NCI-H187 (cell line): ENCODE data around the gene SYMPK.

Source experiments
- DNase-seq, 2 experiments: peaks; one replicate each; lab custom pipeline; 2025; lab: John Stamatoyannopoulos, UW

The SYMPK gene

DNA sequence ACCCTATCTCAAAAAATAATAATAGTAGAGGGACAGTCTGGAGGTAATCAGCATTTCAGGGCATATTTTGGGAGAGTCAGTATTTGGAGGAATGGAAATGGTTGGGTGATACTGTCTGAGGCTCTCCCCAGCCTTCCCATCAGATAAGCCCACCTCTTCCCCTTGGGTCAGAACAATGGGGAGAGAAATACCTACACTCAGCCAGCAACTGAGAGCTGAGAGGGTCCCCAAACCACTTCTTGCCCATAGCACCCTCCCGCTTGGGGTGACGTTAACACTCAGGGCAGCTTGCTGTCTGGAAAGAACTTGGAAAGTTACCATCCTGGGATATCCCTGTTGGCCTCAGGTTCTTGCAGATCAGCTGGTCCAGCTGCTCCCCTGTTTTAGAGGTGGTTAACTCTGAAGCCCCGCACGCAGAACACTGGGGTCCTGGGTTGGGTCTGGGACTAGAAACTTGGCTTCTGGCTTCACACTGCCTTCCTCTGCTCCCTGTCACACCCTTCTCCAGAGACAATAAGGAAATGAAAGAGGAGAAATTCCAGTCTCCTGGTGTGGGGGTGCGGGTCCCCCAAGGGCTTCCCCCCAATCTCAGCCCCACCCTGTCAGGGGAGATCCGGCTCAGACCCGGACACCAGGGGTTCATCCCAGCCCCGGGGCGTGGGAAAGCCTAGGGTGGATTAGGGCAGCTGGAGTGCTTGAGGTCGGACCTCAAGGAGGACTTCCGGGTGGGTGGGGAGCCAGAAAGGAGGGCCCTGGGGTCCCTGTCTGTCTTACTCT is 3.6 kb upstream of the SYMPK start:
- DNase-seq = no peak

DNA sequence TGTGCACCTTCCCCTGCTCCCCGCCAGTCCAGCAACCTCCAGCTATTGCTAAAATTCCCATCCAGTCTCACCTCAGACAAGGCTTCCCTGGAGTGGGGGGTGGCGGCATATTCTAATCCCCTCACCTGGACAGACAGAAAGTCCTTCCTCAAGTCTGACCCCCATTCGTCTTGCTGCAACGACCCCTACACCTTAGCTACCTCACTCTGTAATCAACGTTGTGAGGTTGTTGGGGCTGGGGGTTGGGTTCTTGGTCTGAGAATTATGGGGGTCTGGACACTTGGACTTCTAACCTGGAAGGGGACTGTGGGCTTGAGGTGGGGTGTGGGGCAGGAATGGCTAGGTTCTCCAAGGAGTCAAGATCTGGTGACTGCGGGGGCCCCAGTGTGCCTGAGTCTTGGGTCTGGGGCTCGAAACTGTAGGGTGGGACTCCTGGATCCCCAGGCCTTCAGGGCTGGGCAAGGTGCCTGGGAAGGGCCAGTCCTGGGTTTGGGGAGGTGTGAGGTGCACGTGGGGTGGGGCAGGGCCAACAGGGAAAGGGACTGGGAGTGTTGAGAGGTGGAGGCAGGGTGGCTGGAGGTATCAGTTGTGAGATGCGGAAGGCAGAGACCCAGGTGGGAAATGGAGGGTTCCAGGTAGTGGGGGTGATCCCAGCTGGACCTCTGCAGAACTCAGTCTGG is 2.5 kb upstream of the SYMPK start:
- DNase-seq = no peak

DNA sequence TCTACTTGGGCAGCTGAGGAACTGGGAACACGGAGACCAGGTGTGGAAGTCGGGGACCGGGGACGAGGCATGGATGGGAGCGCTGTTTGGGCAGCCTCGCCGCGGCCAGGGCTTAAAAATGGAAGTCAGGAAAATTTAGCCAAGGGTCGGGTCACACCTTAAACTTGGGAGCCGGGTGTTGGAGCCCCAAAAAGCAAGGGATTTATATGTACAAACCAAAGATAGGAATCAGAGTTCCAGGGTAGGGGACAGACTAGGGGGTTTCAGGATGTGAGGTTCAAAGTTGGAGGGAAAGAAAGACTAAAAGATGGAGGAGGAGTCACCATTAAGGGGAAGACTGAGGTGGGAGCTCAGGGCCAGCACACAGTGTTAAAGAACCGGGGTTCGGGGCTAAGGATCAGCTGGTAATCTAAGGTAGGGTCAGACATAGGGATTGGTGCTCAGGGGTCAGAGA is 1.7 kb upstream of the SYMPK start:
- DNase-seq = no peak

DNA sequence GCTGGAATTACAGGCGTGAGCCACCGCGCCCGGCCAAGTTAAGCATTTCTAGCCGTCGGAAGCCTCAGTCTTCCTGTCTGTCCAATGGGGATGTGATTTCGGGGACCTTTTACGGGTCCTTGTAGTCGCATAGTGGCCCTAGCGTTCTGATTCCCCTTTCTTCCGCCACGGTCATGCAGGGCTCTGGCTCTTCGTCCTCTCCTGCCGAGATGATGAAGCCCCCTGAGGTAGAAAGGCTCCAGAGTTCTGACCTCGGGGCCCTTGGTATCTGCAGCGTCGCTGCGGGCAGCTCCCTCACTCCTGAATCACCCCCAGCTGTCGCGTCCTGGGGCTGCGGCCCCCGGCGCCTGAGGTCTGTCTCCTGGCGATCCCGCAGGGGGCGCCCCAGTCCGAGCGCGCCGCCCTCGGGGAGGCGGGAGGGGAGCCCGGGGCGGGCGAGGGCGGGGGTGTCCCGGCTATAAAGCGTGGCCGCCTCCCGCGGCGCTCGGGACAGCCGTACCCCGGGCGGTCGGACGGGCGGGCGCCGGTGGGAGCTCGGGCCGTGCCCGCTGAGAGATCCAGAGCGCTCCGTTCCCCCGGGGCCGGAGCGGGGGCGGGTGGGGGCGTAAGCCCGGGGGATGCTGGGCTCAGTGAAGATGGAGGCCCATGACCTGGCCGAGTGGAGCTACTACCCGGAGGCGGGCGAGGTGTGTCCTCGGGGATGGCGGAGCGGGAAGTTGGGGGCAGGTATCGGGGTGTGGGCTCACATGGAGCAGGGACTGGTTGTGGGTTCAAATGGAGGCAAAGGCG is 1.1 kb upstream of the SYMPK start, which contains the start of gene FOXA3:
Gene FOXA3 (plus strand): TSS at position 487 of the 789 bp plus-strand sequence. CDS start 131 bp downstream, at position 618.
- DNase-seq = no peak

DNA sequence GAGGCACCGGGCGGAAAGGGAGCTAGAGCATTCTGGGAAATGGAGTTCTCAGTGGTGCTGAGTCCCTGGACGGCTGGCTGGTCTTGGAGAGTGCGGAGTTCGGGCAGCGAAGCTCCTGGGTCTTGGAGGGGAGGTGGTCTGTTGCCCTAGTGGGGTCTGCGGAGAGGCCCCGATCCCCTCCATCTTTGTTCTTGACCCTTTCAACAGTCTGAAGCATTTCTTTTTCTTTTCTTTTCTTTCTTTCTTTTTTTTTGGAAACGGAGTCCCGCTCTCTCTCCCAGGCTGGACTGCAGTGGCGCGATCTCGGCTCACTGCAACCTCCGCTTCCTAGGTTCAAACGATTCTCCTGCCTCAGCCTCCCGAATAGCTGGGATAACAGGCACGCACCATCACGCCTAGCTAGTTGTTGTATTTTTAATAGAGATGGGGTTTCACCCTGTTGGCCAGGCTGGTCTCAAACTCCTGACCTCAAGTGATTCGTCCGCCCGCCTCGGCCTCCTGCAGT is 440 bp upstream of the SYMPK start:
- no peak for DNase-seq

DNA sequence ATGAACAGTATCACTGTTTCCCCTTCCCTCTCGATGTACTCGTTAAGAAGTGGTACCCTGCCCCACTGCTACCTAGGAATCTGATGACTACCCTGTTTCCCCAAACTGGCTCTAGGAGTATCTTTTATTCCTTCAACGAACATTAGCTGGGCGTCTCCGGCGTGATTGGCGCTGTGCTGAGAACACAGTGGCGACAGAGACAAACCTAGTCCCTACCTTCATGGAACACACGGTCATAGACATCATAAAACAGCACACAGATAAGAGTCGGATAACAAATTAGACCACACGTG is 730 bp downstream of the SYMPK start:
- no peak for DNase-seq

DNA sequence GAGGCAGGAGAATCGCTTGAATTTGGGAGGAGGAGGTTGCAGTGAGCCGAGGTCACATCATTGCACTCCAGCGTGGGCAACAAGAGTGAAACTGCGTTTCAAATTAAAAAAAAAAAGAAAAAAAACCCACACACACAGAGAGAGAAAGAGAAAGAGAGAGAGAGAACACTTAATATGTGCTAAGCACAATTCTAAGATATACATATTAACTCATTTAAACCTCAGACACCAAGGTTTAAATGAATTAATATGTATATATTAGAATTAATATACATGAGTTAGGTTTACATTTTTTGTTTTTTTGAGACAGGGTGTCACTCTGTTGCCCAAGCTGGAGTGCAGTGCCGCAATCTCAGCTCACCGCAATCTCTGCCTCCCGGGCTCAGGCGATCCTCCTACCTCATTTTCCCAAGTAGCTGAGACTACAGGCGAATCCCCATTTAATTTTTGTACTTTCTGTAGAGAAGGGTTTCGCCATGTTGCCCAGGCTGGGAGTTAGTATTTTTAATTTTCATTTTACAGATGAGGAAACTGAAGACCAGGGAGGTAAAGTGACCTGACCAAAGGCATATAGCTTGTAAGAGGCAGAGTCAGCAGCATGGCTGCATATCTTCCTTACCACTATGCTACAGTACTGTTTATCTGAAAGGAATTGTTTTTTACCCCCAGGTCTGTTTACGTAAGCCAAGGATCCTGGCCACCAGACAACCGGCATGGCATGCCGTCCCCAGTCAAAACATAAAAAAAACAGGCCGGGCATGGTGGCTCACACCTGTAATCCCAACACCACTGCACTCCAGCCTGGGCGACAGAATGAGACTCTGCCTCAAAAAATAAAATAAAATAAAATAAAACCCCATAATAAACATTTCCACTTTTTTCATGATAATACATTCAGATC is 2.3 kb downstream of the SYMPK start:
- no peak for DNase-seq

DNA sequence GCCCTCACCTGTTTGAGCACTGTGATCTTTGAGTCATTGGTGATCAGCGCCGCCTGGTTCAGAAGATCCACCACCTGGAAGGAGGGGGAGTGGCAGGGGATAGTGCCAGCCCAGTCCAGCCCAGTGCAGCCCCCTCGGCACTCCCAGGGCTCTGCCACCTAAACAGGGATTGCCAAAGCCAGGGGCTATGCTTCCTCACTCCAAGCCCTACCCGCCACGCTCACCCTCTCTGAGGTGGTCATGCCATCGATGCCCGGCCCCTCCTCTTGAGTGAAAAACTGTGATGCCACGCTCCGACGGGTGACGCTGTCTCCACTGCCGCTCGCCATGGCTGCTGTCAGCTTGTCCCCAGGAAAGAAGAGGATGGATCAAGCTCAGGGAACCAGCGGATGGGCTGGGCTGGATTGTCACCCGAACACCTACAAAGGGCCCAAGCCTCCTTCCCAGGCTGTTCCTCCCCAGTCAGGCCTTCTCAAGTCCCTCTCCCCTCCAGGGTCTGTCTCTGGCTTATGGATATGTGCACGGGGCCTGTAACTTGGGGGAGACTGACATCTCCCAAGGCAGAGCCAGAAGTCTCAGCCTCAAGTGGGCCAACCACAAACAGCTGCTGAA is 8.7 kb downstream of the SYMPK start:
- no peak for DNase-seq

DNA sequence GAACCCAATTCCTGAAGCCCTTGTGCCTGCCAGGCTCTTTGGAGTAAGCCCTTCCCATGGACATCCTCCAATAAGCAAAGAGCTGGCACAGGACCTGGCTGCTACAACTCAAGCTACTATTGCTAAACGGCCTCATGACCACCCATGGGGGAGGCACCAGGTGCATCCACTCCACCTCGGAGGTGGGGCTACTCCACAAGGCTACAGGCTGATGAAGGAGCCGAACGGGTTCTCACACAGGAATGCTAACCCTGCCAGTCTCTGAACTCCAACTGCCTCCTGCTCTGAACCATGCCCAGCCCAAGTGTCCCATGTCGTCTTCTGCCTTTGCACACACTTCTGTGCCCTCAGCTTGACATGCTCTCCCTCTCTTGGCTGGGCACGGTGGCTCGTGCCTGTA is 10.0 kb downstream of the SYMPK start:
- DNase-seq = no peak

DNA sequence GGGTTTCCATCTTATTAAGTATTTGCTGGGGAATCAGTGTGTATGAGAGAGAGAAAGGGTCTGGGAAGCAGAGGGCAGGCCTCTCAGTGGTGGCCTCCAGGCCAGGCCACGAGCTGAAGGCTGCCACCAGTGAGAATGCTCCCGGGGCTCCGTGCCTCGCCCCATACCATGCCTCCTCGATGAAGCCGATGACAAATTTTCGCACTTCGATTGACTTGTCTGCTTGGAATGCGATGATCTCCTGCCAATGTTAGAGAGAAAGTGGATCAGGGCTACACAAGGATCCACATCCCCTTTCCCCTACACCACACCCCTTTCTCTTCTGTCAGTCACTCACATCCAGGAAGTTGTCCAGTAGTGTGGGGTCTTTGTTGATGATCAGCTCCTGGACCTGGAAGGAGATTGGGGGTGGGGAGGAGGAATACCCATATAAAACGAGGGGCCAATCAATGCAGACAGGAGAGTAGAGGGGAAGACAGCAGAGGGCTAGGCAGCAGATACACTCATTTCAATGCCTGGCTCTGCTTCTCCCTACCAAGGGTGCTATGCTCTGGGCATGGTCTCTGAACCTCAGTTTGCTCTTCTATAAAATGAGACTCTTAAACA is 10.7 kb downstream of the SYMPK start:
- no peak for DNase-seq

DNA sequence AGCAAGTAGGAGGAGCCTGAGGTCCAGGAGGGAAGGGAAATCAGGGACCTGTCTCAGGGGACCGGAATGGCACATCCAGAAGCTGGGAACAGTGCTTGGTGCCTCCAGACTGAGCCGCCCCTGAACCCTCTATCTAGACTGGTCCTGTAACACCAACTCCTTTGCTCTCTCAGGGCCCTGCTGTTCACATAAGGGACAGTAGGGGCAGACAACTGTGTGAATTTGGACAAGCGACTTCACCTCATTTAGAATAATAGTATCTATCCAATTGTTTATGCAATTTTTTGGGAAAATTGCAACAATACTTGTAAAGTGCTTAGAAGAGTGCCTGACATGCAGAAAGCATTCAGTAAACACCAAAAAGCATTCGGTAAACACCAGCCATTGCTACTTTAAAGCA is 14.0 kb downstream of the SYMPK start:
- DNase-seq = no peak

DNA sequence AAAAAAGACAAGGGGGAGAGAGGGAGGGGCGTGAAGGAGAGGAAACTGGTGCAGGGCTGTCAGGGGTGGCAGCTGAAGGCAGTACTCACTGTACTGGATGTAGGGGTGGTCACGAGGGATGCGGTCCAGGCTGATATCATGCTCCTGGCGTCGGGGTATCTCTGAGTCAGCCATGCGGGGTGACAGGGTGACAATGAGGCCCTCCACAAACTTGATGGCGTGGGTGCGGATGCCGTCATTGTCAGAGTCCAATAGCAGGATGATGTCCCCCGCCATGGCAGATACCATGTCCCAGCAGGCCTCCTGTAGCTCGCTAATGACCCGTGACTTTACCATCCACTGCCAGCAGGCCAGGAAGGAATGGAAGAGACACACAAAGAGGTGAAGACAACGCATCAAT is 15.3 kb downstream of the SYMPK start:
- DNase-seq = no peak

DNA sequence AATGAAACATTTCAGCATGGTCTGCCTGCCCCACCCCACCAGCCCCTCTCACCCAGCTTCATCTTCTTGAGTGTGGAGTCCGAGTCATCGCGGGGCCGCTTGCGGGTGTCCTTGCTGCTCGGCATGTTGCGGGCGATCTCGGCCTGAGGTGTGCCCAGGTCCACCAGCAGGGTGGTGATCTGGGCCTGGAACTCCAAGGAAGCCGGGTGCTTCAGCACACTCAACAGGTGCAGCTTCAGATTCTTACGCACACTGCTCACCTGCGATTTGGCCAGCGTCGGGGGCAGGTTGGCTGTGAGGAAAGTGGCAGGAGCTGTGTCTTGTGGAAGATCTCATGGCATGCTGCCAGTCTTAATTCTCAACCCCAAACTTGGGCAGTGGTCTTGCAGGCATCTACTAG is 20.7 kb downstream of the SYMPK start:
- no peak for DNase-seq

DNA sequence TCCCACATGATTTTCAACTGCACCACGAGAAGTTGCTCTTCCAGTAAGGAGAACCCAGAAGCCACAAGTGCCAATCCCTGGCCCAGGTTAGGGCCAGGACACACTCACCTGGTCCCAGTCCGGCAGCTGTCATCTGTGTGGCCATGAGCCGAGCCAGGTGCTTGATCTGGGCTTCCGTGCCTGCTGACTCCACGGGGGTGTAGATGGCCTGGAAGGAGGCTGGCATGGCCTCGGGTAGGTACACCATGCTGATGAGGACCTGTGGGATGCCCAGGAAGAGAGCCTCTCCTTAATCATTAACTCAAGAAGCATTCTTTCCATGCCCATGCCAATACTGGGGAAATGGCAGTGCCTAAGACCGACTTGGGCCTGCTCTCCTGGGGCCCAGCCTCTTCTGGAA is 28.0 kb downstream of the SYMPK start:
- DNase-seq = no peak

DNA sequence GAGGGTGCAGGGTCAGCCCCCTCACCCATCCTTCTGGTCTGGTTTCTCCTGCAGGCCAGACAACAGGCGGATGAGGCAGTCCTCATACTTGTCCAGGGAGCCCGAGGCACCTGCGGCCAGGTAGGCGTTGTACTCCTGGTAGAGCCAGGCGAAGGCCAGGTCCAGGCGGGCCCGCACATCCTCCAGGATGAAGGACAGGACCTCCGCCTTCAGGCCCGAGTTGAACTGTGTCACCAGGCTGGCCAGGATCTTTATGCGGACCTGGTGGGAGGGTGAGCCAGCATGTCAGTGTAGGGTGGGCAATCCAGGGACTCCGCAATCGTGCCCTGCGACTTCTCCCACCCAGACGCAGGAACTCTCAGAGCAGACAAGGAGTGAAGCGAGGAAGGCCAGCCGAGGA is 34.0 kb downstream of the SYMPK start:
- DNase-seq = no peak

DNA sequence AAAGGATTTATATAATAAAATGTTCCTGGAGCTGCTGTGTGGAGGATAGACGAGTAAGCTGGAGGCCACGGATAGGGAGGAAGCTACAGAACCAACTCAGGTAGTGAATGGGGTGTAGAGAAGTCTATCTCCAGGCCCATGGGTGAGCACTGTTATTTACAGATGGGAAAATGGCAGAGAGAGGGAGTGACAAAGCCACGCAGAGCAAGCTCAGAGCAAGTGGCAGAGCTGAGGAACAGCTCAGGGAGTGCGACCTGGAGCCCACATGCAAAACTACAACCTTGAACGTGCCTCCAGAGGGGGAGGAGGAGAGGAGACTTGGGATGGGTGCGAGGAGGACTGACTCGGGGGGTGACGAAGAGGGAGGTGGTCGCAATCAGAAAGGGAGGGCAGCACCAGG is 34.4 kb downstream of the SYMPK start:
- no peak for DNase-seq

DNA sequence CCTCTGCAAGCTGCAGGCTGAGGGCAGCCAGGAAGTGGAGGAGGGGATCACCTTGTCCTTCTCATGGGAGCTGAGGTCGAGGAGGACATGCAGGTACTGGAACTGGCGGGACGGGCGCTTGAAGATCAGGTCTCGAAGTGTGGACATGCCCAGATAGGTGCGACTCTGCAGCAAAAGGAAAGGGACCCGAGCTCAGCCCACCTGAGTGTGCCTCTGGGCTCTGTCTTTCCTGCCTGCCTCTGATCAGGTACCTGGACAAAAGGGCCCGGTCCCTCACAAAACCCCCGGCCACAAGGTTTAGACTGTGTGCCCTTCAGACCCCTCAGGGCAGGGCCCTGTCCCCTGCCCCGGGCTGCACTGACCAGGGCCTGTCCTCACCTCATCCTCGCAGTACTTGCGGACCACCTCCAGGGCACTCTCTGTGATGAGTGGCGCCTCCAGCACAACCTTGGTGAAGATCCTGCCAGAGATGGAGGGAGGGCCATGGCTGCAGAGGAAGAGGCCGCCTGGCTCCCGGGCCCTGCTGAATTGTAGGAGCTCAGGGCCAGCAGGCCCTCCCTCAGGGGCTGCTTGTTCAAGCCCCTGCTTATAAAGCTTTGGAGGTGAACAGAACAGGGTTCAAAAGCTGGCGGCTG is 35.4 kb downstream of the SYMPK start:
- no peak for DNase-seq

DNA sequence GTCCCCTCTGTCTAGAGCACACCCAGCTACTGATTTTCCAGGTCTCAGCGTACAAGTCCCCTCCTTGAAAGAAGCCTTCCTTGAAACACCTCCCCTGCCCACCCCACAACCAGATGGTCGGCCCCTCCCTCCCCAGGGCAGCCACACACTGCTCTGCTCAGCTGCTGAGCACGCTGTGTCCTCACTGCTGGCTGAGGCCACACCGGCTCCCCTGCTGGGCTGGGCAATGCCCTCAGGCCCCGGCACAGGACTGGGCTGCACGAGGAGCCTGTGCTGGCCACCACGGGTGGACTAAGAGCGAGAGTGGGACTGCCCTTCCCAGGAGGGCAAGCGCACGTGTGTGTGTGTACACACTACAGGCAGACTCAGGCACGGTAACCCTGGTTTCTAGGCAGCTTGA is 36.0 kb downstream of the SYMPK start:
- no peak for DNase-seq

DNA sequence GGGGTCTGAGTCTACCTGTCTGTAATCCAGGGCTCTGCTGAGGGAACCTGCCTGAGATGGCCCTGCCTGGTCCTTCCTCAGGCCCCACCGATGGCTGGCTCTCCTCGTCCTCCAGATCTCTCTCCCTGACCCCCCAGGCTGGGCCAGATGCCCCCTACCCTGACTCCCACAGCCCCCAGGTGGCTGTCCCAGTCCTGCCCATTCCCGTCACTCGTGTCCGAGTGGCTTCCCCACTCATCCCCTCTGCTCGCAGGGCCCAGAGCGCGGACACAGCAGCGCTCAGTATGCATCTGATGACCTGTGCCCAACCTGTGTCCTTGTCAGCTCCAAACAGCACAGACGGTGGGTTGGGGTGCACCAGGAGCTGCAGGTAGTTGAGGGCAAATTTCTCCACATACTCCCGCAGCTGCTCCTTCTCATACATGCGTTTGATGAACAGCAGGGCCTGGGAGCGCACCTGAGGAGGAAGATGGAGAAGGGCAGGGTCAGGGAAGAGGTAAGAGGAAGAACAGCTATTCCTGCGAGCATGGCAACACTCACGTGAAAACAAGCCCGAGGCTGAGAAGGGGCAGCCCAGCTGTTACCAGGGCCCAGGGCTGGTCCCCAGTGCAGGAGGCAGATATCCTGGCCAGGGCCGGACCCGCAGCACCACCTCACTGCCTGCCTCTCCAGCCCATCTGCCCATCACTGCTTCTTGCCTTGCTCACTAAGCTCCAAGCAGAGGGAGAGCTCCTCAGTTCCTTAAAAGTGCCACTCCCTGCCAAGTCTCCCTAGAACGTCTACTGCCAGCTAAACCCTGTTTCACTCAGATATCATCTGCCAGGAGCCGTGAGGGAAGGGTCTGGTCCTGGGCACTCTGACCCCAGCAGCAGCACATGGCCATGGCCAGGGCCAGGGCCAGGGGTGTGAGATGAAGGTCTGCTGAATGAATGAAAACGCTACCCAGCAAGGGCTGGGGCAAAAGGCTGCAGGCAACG is 36.7 kb downstream of the SYMPK start:
- DNase-seq = no peak
